Brain pericyte (primary cell): ENCODE results near the gene SPATA6.
"Not testable (repeated sequence)": the region's sequence is repeated elsewhere in the genome, so short reads cannot be mapped to it uniquely, and the experiment has no call there.

ENCODE experiments used
- DNase-seq: peaks from one replicate; pipeline ENCODE4 v3.0.0-alpha.2; 2012; ENCODE audit warnings: low read depth, low spot score

Gene SPATA6

GRCh38 chr1:48471691-48472576, at the start of gene SPATA6:
TSS of gene SPATA6 (minus strand) at chr1:48472204. CDS start at chr1:48472008, 196 bp downstream.
- DNase-seq, result peak; percentile 70

DNA sequence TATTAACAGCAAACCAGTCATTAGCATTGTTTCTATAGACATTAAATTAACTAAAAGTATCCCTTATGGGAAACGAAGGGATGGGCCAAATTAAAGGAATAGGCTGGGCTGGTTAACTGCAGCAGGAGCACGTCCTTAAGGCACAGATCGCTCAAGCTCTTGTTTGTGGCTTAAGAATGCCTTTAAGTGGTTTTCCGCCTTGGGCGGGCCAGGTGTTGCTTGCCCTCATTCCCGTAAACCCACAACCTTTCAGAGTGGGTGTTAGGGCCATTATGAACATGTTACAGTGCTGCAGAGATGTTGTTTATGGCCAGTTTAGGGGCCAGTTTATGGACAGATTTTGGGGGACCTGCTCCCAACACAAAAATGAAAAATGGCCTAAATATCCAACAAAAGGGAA, 47.9 kb upstream of the SPATA6 start:
- not testable (repeated sequence) for DNase-seq

GRCh38 chr1:48506870-48507269, 34.9 kb upstream of the SPATA6 start:
- DNase-seq, result no peak

DNA sequence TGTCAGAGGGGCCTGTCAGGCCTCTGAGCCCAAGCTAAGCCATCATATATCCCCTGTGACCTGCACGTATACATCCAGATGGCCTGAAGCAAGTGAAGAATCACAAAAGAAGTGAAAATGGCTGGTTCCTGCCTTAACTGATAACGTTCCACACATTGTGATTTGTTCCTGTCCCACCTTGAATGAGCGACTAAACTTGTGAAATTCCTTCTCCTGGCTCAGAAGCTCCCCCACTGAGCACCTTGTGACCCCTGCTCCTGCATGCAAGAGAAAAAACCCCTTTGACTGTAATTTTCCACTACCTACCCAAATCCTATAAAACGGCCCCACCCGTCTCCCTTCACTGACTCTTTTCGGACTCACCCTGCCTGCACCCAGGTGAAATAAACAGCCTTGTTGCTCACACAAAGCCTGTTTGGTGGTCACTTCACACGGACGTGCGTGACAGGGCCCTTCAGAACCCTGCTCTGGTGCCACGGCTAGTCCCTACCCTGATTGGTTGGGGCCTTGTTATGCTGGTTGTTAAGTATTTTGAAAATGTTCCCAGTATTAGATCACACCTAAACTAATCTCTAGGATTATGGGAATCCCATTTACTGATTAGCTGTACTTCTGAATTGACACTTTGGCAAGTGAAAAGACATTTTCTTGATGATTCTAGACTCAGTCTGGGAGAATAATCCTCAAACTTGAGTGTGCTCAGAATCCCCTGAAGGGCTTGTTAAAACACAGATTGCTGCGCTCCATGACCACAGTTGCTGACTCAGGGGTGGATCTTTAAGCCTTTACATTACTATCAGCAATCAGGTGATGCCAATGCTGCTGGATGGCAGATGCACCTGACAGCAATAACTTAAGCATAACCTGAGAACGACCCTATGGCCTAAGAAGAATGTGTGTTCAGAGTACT, 28.8 kb upstream of the SPATA6 start:
- DNase-seq, result no peak

GRCh38 chr1:48499211-48499735, 27.3 kb upstream of the SPATA6 start:
- no peak for DNase-seq

- DNase-seq, result peak; percentile 6
Measured at GRCh38 chr1:48498096-48498791, 26.2 kb upstream of the SPATA6 start.

DNA sequence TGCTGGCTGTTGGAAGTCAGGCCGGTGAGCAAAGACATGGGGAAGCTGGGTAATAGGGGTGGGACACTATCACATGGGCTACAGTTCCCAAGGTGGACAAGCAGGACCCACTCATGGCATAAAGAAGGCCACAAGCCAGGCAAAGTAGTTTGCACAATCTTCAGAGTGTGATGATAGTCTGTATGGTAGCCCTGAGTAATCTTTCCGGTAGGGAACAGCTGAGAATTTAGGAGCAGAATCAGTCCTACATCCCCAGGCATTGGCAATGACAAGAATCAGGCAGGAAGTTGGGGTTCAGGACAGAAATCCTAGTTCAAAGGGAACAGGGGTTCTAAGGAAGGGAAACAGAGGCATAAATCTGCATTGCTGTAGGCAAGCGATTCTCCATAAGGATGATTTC, 23.9 kb upstream of the SPATA6 start:
- DNase-seq, result no peak

DNA sequence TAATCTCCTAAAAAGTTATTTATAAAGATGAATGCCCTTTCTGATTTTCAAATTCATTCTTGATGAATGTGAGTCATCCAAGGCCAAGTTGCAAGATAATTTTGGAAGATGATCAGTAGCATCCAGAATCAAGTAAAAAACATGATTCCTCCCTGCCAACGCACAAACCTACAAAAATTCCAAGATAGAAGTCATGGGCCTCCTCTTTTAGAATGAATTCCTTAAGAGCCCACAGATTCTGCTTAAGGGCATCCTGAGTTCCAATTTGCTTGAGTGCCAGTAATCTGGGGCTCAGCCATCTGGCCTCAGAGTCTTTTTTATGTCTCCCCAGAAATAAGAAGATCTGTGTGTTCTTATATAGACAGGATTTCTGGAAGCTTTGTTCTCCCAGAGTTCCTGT, 23.2 kb upstream of the SPATA6 start:
- no peak for DNase-seq

GRCh38 chr1:48493970-48494769, 22.2 kb upstream of the SPATA6 start:
- DNase-seq, result peak; percentile 85

- no peak for DNase-seq
Measured at GRCh38 chr1:48493041-48493440, 21.0 kb upstream of the SPATA6 start.

DNA sequence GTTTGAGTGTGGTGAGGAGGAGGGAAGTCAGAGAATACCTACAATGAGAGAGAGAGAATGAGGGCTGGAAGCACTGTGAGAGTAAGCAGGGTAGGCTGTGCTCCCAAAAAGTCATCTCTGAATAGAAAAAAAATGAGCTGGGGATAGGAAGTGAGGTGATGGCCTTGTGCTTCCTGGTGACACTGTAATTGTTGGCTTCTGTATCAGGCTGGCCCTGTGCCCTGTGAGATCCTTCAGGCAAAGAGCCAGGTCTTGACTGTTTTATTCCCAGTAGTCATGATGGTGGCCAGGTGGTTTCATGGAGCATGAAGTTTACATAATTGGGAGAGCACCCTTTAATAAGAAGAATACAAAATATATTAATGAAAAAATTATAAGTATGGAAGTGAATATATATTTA, 20.4 kb upstream of the SPATA6 start:
- no peak for DNase-seq

DNA sequence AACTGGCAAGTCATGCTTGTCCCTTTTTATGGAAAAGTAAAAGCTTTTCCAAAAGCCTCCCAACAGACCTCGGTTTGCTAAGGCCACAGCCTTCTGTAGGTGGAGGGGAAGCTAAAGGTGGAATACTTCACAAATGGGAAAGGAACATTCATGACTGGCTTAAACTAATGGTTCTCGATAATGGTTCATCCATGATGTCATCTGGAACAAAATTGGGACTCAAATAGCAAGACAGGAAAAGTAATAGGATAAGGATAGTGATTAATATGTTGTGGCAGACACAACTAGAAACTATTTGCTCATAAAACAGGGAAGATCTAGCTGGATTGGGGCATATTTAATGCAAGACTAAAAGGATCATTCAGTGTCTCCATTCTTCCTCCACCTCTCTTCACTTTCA, 16.7 kb upstream of the SPATA6 start:
- no peak for DNase-seq

- no peak for DNase-seq
Measured at GRCh38 chr1:48480504-48480903, 8.5 kb upstream of the SPATA6 start.

DNA sequence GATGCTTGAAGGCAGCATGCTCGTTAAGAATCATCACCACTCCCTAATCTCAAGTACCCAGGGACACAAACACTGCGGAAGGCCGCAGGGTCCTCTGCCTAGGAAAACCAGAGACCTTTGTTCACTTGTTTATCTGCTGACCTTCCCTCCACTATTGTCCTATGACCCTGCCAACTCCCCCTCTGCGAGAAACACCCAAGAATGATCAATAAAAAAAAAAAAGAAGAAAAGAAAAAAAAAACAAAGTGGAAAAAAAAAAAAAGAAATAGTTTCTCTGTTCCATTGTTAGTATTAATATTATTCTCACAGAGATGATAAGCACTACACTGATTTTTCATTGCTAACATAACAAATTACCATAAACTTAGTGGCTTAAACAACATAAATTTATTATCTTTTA, 8.0 kb upstream of the SPATA6 start:
- DNase-seq, result not testable (repeated sequence)

DNA sequence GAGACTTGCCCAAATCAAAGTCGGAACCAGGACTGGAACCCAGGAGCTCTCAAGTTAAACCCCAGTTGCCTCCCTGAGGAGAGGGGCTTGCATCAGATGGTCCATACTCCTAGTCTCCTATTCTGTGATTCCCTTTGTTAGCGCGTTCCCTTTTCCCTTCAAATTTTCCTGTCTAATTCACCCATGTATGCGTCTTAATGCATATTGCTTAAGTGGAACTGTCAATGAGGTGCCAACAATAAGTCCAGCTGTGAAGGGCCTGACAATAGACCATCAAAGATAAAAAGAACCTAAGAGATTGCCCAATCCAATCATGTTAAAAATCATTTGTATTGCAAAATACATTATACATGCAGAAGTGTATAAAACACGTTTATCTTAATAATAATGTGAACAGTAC, 634 bp upstream of the SPATA6 start:
- DNase-seq, result no peak

DNA sequence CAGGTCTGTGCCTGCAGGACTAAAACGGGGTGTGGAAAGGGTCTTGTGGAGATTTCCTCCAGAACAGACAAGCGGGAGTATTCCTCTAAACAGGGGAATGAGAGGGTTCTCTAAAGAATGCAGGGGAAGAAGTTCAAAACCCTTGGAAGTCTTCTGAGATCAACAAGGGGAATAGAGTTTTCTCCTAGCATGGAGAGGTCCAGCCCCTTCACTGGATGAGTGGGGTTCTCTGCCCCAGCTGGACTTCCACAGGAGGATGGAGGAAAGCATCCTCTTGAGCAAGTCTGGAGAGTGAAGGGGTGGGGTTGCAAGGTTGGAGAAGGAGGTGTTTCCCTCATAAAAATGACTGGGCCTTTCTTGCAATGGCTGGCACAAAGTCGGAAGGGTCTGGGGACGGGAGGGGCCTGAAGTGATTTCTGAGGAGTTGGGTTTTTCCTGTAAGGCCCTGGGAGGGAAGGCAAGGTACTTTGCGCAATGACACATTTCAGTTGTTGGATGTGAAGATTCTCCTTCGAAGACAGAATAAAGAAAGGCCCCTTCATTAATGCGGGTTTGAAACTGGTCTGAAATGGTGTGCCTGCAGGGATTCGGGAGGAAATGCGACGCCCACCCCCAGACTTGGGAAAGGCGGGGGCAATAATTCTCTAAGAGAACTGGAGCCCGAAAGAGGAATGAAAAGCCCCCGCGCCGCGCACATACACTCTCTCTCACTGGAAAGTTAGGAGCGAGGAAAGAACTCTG, 884 bp downstream of the SPATA6 start:
- DNase-seq, result no peak

GRCh38 chr1:48470481-48470855, 1.5 kb downstream of the SPATA6 start:
- DNase-seq, result peak; percentile 5

DNA sequence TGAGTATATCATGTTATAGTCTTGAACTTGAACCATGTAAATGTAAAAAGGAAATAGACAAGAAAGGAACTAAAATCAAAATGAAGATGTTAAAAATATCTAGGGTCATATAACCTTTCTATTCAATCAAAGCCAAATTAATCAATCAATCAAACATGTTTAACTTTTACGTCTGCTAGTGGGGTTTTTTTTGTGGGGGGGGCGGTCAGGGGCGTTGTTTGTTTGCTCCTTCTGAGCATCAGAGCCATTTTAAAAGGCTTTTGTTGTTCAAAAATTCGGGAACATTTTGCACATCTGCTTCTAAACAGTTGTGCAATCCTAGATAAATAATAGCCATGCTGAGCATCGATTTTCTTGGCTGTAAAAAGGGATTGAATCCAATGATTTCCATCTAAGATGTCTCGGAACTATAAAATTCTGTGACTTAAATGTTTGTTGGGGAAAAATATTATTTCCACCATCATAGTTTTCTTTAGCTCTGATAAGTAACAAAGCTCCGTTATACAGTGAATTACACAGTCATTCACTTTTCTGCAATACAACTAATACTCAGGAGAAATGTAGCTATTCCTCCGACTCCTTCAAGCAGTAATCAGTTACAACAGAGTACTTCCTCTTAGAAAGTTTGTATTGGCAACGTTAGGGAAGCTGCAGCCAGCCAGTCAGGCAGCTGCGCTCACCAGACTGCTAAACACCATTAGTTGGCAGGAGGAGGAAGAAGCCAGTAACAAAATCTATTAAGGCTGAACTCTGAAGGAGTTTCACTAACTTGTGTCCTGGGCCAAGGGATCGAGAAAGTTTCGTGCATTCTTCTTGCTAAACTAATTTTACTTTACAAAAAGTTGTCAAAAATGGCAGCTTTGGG, 2.2 kb downstream of the SPATA6 start:
- peak; percentile 24 for DNase-seq

GRCh38 chr1:48466594-48466993, 5.4 kb downstream of the SPATA6 start:
- no peak for DNase-seq
